HG02981 (cell line): Measurements from ENCODE around the gene RGL3.
"Not testable (repeated sequence)": the region's sequence is repeated elsewhere in the genome, so short reads cannot be mapped to it uniquely, and the experiment has no call there.

Source experiments
- ATAC-seq: cut with Tn5 transposase; IDR thresholded peaks from one replicate; pipeline ENCODE4 v1.9.1; 2021; ENCODE audit warnings: mild to moderate bottlenecking, moderate library complexity; ENCODE audit not compliant: unreplicated experiment

RGL3 gene

DNA sequence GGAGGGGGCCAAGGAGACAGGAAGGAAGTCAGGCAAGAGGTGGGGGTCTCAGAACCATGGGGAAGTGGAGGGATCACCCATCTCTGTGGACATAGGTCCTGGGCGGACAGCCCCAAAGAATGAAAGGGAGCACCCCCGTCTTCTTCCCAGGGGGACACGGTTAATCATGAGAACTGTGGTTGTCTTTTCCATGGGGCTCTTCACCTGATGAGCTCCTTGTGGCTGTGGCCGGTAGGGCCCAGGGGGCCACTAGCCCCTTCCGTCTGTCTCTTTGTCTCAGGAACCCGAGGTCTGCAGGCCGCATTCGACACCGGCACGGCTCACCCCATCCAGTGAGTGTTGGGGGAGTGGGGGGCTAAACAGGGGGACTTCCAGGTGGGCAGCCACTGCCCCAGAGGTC lies 55.2 kb downstream of the RGL3 start:
- no peak for ATAC-seq

GRCh38 chr19:11361771-11362731 lies 57.1 kb downstream of the RGL3 start:
- ATAC-seq = no peak

DNA sequence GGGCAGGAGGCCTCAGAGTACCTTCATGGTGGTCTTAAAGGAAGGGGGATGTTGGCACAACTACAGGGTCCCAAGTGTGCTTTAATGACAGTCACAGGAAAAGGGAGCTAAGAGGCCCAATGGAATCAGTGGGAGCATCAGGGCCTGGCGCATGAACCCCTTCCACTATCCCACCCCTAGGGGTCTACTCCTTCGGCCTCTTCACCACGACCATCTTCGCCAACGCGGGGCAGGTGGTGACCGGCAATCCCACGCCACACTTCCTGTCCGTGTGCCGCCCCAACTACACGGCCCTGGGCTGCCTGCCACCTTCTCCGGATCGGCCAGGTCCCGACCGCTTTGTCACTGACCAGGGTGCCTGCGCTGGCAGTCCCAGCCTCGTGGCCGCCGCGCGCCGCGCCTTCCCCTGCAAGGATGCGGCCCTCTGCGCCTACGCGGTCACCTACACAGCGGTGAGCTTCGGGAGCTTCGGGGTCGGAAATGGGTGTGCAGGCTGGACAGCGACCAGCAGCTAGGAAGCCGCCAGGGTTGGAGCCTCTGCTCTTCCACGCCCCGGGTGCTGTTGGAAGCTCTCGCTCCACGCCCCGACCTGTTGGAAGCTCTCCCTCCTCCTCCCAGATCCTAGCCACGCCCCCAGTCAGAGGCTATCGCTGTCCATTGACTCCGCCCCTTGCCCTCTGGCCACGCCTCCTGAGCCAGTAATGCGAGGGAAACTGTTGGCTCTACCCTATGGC lies 57.9 kb downstream of the RGL3 start:
- no peak for ATAC-seq

- ATAC-seq = no peak
These were observed 59.7 kb downstream of the RGL3 start for GRCh38 chr19:11359421-11359820.

GRCh38 chr19:11356676-11357550 lies 62.2 kb downstream of the RGL3 start:
- ATAC-seq = no peak

- no peak for ATAC-seq
These were observed 63.1 kb downstream of the RGL3 start for GRCh38 chr19:11356074-11356397.

GRCh38 chr19:11355160-11356073 lies 63.7 kb downstream of the RGL3 start, which contains the start of gene PLPPR2:
PLPPR2 (plus strand) TSS chr19:11355432; CDS start chr19:11357674, 2,242 bp downstream.
- no peak for ATAC-seq

DNA sequence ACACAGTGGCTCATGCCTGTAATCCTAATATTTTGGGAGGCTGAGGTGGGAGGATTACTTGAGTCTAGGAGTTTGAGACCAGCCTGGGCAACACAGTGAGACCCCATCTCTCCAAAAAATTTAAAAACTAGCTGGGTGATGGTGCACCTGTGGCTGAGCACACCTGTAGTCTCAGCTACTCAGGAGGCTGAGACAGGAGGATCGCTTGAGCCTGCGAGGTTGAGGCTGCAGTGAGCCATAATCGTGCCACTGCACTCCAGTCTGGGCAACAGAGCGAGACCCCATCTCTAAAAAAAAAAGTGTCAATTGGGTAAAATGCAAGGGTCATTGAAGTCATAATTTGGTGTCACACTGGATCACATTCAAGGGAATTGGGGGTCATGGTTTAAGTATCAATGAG lies 65.0 kb downstream of the RGL3 start:
- ATAC-seq = not testable (repeated sequence)

- no peak for ATAC-seq
These were observed 69.9 kb downstream of the RGL3 start for GRCh38 chr19:11349171-11349570.

DNA sequence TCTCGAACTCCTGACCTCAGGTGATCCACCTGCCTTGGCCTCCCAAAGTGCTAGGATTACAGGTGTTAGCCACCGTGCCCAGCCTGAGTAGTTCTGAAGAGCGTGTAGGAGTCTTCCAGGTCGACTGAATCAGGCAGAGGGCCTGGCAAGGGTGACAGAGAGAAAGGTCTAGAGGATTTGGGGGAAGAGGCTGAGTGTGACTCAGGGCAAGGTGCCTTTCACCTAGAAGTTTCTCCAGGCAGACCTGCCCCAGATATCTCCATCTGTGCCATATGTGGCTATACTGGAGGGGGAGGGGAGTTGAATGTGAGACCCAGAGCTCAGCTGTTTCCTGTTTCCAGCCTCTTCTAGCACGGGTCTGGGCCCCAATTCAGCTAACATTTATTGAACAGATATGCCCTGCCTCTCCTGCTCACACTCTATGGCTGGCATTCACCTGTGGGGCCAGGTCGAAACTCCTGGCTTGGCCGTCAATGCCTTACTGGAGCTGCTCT lies 71.5 kb downstream of the RGL3 start:
- no peak for ATAC-seq

GRCh38 chr19:11346104-11346940 lies 72.8 kb downstream of the RGL3 start, which contains the start of the genes CCDC159 and TMEM205:
CCDC159 (plus strand) TSS chr19:11346519; CDS start chr19:11346607, 88 bp downstream.
TMEM205 (minus strand) TSS chr19:11346268; CDS start chr19:11345619, 649 bp downstream.
- peak; percentile 91 for ATAC-seq

DNA sequence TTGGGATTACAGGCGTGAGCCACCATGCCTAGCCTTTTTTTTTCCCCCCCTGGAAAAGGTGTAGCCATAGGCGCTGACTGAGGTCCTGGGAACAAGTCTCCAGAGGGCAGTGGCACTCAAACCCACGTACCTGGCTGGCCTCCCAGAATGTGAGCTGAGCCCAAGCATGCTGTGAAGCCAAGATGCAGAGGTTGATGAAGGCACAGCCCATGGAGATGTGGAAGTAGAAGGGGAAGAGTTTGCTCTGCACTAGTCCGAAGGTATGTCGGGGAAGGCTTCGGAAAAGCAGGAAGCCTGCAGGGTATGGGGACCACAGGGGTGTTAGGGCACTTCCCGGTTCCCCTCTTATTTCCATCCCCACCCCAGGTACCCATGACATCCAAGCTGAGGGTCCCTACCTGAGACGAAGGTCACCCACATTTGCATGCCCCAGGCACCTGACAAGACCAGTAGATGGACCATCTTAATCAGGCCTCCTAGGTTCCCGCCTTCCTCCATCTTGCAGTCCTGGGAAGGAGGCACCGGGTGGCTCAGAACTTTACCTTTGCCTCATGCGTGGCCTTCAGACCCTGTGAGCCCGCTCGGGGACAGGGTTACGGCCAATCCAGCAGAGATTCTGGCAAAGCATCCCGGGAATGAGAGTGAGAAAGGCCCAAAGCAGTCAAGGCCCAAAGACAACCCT lies 73.9 kb downstream of the RGL3 start:
- no peak for ATAC-seq
